SK-N-SH treated with all-trans-retinoic acid at 6 μM for 48 hours (cell line): Measurements from ENCODE around the gene CEP192.

Experiments
- BACH2 ChIP-seq: fragments of 250-450 bp; sonication (Bioruptor Pico); IDR thresholded peaks from 2 replicates; pipeline ENCODE4 v1.9.0; 2021; ENCODE audit warnings: mild to moderate bottlenecking, borderline replicate concordance
- ESRRG ChIP-seq: fragments of 250-450 bp; sonication (Bioruptor Pico); IDR thresholded peaks from 2 replicates; pipeline ENCODE4 v1.6.1; 2021; ENCODE audit warnings: mild to moderate bottlenecking
- GLIS3 ChIP-seq: fragments of 250-450 bp; sonication (Bioruptor Pico); IDR thresholded peaks from 2 replicates; pipeline ENCODE4 v1.5.0; 2020; ENCODE audit warnings: mild to moderate bottlenecking, moderate library complexity
- OSR1 ChIP-seq: fragments of 250-450 bp; sonication (Bioruptor Pico); IDR thresholded peaks from 2 replicates; pipeline ENCODE4 v1.8.0; 2022; ENCODE audit warnings: moderate library complexity, mild to moderate bottlenecking, inconsistent platforms
- PPARA ChIP-seq: fragments of 250-450 bp; sonication (Bioruptor Pico); IDR thresholded peaks from 2 replicates; pipeline ENCODE4 v1.5.0; 2020; ENCODE audit warnings: mild to moderate bottlenecking, borderline replicate concordance
- RARB ChIP-seq: fragments of 250-450 bp; sonication (Bioruptor Pico); IDR thresholded peaks from 2 replicates; pipeline ENCODE4 v1.8.0; 2021; ENCODE audit warnings: mild to moderate bottlenecking, moderate library complexity
- SNAI2 ChIP-seq: fragments of 250-450 bp; sonication (Bioruptor Pico); IDR thresholded peaks from 2 replicates; pipeline ENCODE4 v1.5.0; 2020; ENCODE audit warnings: mild to moderate bottlenecking, moderate library complexity
- TOX ChIP-seq: fragments of 250-450 bp; sonication (Bioruptor Pico); IDR thresholded peaks from 2 replicates; pipeline ENCODE4 v1.8.0; 2021; ENCODE audit warnings: mild to moderate bottlenecking, moderate library complexity, borderline replicate concordance
- TSHZ2 ChIP-seq: fragments of 250-450 bp; sonication (Bioruptor Pico); IDR thresholded peaks from 2 replicates; pipeline ENCODE4 v1.5.0; 2020; ENCODE audit warnings: mild to moderate bottlenecking, moderate library complexity
- ZFP30 ChIP-seq: fragments of 450-650 bp; formaldehyde crosslinking; IDR thresholded peaks from 2 replicates; pipeline ENCODE4 v1.5.0; 2022; ENCODE audit warnings: mild to moderate bottlenecking, moderate library complexity
- ZNF8 ChIP-seq: fragments of 450-650 bp; formaldehyde crosslinking; IDR thresholded peaks from 2 replicates; pipeline ENCODE4 v1.5.0; 2020; ENCODE audit warnings: mild to moderate bottlenecking, moderate library complexity
- TF ChIP-seq, protein P1 (sequence below): fragments of 250-450 bp; sonication (Bioruptor Pico); IDR thresholded peaks from 2 replicates; pipeline ENCODE4 v1.8.0; 2020; ENCODE audit warnings: mild to moderate bottlenecking, moderate library complexity, borderline replicate concordance

GRCh38 chr18:13163167-13163927, 172.2 kb downstream of the CEP192 start:
- TF ChIP-seq, protein P1, sequence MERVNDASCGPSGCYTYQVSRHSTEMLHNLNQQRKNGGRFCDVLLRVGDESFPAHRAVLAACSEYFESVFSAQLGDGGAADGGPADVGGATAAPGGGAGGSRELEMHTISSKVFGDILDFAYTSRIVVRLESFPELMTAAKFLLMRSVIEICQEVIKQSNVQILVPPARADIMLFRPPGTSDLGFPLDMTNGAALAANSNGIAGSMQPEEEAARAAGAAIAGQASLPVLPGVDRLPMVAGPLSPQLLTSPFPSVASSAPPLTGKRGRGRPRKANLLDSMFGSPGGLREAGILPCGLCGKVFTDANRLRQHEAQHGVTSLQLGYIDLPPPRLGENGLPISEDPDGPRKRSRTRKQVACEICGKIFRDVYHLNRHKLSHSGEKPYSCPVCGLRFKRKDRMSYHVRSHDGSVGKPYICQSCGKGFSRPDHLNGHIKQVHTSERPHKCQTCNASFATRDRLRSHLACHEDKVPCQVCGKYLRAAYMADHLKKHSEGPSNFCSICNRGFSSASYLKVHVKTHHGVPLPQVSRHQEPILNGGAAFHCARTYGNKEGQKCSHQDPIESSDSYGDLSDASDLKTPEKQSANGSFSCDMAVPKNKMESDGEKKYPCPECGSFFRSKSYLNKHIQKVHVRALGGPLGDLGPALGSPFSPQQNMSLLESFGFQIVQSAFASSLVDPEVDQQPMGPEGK: no peak
- TF ChIP-seq PPARA (no peak), TOX (CRISPR knock-in tag) (no peak), GLIS3 (no peak), SNAI2 (CRISPR knock-in tag) (no peak), ESRRG (no peak), RARB (CRISPR knock-in tag) (no peak), OSR1 (CRISPR knock-in tag) (no peak), ZNF8 (CRISPR knock-in tag) (no peak), TSHZ2 (CRISPR knock-in tag) (no peak), ZFP30 (no peak), BACH2 (no peak)
